SH-SY5Y (cell line): Measurements from ENCODE around the gene MAST2.

Experiments
- GATA2 ChIP-seq: IDR thresholded peaks from 2 replicates; pipeline ENCODE4 v1.6.1; 2011; ENCODE audit warnings: mild to moderate bottlenecking, low read depth, low read length
- GATA3 ChIP-seq: IDR thresholded peaks from 2 replicates; pipeline ENCODE4 v1.6.1; 2011; ENCODE audit warnings: low read depth, mild to moderate bottlenecking, low read length, moderate library complexity

DNA sequence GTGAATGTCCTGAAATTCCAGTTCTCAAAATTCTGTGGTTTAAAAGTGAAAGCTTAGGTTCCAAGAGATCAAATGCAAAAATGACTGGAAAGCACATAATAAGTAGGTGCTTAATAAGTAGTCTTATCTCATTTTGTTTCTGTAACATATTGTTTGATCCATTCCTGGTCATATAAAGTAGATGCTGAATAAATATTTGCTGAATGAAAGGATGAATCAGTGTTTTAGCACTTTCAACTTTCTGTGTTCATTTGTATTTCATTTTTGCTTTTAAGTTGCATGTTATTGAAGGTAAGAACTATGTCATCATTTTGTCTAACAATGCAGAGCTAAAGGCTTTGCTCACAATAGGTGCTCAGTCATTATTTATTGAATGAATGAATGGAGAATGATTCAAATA lies 6.3 kb downstream of the MAST2 start:
- no peak for TF ChIP-seq GATA2
- TF ChIP-seq GATA3: no peak
